ENCODE measurements around the gene MACROD2.

GRCh38 chr20:16005021-16005914 lies 2010.0 kb downstream of the MACROD2 start:
- TF ChIP-seq CTCF (IDR thresholded peaks at IDR 0.05): no peak
- TF ChIP-seq POLR2A (IDR thresholded peaks at IDR 0.05): no peak

Data from uterus (tissue), 2 donors.